PFSK-1 (cell line): Measurements from ENCODE around the gene MIB2.

Source experiments
- POLR2AphosphoS5 ChIP-seq: IDR thresholded peaks from 2 replicates; pipeline ENCODE4 v1.6.1; 2012; ENCODE audit warnings: low read depth, mild to moderate bottlenecking, control low read depth, low read length, moderate library complexity
- SIN3A ChIP-seq: IDR thresholded peaks from 2 replicates; pipeline ENCODE4 v1.6.1; 2012; ENCODE audit warnings: mild to moderate bottlenecking, low read length, moderate library complexity, borderline replicate concordance; ENCODE audit not compliant: insufficient read depth
- TAF1 ChIP-seq: IDR thresholded peaks from 2 replicates; pipeline ENCODE4 v1.6.1; 2012; ENCODE audit warnings: low read length, control low read depth, borderline replicate concordance; ENCODE audit not compliant: insufficient read depth
- TF ChIP-seq, protein P1 (sequence below), 2 experiments: IDR thresholded peaks; 2 replicates each; pipeline versions ENCODE4 v1.6.1 to v1.8.0; 2011 to 2012; ENCODE audit warnings: low read depth in 2 of 2, low read length in 2 of 2, control low read depth in 1 of 2, inconsistent platforms in 1 of 2, mild to moderate bottlenecking in 1 of 2, moderate library complexity in 1 of 2; ENCODE audit not compliant: insufficient read depth in 1 of 2

GRCh38 chr1:1583347-1584010 lies 31.8 kb upstream of the MIB2 start:
- TF ChIP-seq TAF1 = no peak
- TF ChIP-seq POLR2AphosphoS5 = no peak
- TF ChIP-seq, protein P1, sequence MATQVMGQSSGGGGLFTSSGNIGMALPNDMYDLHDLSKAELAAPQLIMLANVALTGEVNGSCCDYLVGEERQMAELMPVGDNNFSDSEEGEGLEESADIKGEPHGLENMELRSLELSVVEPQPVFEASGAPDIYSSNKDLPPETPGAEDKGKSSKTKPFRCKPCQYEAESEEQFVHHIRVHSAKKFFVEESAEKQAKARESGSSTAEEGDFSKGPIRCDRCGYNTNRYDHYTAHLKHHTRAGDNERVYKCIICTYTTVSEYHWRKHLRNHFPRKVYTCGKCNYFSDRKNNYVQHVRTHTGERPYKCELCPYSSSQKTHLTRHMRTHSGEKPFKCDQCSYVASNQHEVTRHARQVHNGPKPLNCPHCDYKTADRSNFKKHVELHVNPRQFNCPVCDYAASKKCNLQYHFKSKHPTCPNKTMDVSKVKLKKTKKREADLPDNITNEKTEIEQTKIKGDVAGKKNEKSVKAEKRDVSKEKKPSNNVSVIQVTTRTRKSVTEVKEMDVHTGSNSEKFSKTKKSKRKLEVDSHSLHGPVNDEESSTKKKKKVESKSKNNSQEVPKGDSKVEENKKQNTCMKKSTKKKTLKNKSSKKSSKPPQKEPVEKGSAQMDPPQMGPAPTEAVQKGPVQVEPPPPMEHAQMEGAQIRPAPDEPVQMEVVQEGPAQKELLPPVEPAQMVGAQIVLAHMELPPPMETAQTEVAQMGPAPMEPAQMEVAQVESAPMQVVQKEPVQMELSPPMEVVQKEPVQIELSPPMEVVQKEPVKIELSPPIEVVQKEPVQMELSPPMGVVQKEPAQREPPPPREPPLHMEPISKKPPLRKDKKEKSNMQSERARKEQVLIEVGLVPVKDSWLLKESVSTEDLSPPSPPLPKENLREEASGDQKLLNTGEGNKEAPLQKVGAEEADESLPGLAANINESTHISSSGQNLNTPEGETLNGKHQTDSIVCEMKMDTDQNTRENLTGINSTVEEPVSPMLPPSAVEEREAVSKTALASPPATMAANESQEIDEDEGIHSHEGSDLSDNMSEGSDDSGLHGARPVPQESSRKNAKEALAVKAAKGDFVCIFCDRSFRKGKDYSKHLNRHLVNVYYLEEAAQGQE (IDR thresholded peaks at IDR 0.05; ENCODE audit: insufficient read depth in 1 of 2, low read depth in 2 of 2, low read length in 2 of 2) = no peak
- no peak for TF ChIP-seq SIN3A
